T-helper 1 cell treated with Interleukin-12 subunit alpha and Interleukin-12 subunit beta and Interleukin-4 antibody, amounts not matched to agents 30 ng/mL and 1 ng/mL, for 36 hours (primary cell): Measurements from ENCODE around the gene LRRC61. TPM values are rescaled to one million over a fixed set of nuclear protein-coding genes. Genes with fewer than 3 reads are reported as not detected.
"Not testable (repeated sequence)": the region's sequence is repeated elsewhere in the genome, so short reads cannot be mapped to it uniquely, and the experiment has no call there.

Experiments
- intact Hi-C: fragments of 100-400 bp; cut with micrococcal nuclease; formaldehyde crosslinking; loops from one replicate; pipeline ENCODE4 v1.15.1; 2024
- total RNA-seq: library from RNA; stranded (reverse); gene quantifications from 2 replicates; pipeline ENCODE4 v1.2.3, GENCODE V29; 2022

LRRC61 gene
- total RNA-seq, 1 donor from 2014 or later: 40.2 TPM

DNA sequence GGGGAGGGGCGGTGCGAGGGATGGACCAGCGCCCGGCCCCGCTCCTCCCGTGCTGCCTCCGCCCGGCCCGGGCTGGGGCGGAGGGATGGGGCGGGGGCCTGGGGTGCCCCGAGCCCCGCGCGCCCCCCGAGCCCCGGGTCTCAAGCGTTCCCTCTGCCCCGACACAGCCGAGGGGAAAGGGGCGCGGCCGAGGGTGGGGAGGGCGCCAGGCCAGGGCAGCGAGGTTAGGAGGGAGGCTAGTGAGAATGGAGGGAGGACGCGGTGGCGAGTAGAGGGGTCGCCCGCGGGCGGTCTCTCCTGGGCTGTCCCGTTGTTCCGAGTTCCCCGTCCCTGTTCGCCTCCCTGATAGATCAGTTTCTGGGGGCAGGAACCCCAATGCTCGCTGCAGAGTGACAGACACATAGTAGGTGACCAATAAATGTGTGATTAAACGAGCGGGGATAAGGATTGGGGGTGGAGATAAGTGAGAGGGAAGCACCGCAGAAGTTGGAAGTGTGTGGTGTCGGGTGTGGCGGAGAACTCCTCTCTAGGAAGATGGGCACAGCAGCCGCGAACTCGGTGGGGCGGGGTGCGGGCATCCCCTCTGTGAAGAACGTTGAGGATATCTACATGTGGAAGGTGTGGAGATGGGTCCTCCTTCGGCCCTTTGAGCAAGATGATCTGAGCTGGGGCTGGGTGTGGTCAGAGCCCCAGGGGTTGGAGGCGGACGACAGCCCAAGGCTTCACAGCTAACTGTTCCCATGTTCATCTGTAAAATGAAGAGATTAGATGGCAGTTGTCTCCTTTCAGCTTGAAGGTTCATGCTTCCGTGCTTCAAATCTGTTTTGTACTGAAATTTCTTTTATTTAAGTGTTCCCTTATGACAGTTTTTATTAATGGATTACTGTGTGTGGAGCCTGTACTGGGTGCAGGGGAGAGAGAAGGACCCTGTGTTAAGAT, 56.6 kb downstream of the LRRC61 start:
- intact Hi-C loops: loop anchor here (1.0 to 10.0 kb wide), 11 partner anchors 22 to 705 kb away; partner anchors contain the start of genes ACTR3C, AGAP3, ATP6V0E2 and FASTK

- intact Hi-C loops: no loop called here
Observed at GRCh38 chr7:150380463-150380862, 57.3 kb downstream of the LRRC61 start.

DNA sequence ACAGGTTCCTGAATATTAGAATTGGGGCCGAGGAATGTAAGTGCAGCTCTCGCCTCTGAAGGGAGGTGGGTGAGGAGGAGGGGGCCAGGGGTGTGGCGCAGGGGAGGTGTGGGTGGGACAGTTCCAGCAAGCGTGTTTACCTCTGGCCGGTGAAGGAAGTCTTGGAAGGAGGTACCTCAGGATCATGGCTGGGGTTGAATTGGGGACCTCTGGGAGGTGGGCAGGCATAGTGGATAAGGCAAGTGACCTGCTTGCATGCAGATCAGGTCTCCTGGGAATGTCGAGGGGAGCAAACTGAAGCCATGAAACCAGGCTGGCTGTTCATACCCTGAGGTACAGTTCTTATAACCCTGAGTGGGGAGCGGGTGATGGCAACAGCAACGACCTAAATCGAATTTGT, 57.9 kb downstream of the LRRC61 start:
- intact Hi-C loops: no loop called here

- intact Hi-C loops: no loop called here
Observed at GRCh38 chr7:150381785-150382122, 58.6 kb downstream of the LRRC61 start.

DNA sequence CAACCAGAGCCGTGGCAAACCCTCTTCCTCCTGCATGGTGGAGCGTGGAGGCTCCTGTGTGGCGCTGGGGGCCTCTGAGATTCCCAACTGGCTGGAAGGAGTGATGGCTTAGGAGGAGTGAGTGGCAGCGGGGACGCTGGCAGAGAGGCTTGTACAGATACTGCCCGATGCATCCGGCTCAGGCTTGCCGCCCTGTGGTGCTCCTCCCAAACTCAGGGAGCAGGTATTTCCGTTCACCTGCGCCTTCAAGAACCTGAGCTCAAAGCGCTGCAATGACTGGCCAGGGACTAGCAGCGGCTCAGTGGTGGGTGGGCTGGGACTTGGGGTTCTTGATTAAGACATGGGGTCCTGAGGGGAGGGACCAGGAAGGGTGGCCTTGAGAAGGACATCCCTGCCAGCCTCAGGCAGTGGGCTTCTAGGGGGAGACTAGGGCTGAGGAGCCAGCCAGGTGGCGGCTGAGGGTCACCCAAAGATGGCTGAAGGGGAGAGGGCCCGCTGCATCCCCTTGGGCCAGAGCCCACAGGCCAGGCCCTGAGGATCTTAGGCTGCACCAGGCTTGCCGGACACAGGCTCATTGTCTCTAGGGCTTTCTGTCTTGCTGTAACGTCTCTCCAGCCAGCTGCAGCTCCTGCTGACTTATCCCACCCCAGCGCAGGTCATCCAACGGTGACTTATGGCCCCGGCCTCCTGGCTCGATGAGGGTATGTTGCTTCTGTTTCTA, 59.1 kb downstream of the LRRC61 start:
- intact Hi-C loops: no loop called here

GRCh38 chr7:150382844-150383225, 59.7 kb downstream of the LRRC61 start:
- intact Hi-C loops: no loop called here

DNA sequence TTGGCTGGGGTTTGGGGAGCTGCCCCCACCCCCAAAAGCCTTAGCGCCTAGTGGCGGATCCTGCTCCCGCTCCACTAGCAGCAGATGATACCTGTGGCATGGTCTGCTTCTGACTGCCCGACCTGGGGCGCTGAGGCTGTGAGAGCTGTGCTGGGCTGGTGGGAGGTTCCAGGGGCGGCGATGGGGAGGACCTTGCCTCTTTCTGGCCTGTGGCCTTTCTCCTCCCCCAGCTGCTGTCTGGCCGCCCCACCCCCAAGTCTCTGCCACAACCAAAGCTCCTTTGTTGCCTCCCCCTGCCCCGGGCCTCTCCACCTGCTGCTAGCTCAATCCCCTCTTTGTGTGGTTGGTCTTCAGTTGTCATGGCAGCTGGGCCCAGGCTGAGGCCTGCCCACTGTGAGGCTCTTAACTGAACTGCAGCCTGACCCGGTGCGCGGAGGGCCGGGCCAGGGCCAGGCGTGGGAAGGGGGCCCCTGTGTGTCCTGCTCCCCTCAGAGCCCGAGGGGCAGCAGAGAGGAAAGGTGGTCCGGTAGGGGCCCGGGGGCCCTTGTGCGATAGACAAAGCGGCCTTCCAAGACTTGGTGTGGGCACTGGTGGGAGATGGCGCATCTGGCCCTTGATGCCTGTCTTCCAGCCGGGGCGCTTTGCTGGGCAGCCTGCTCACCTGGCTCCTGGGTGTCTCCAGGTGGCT, 60.7 kb downstream of the LRRC61 start:
- intact Hi-C loops: no loop called here

- intact Hi-C loops: no loop called here
Observed at GRCh38 chr7:150384406-150385301, 61.5 kb downstream of the LRRC61 start.

DNA sequence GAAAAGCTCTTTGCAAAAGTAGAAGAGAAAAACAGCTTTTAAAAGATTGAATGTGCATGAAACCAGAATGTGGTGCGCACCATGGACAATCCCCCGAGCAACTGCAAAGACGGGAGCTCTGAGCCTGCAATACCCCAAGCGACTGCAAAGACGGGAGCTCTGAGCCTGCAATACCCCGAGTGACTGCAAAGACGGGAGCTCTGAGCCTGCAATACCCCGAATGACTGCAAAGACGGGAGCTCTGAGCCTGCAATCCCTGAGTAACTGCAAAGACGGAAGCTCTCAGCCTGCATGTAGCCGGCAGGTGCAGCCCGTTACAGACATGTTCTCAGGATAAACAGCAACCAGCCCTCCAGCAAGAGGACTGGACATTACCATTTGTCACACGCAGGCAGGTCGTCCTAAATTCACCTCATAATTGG, 62.2 kb downstream of the LRRC61 start:
- intact Hi-C loops: no loop called here

DNA sequence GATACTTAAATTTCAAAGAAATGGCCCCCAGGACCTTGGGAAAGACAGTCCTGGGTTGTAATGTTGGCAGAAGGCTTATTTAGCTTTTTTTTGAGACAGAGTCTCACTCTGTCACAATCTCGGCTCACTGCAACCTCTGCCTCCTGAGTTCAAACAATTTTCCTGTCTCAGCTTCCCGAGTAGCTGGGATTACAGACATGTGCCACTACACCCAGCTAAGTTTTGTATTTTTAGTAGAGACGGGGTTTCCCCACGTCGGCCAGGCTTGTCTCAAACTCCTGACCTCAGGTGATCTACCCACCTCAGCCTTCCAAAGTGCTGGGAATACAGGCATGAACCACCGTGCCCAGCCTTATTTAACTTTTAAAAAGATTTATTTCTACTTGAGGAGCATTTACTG, 62.7 kb downstream of the LRRC61 start:
- intact Hi-C loops: not testable (repeated sequence)

Other genes starting within 250 kb of the LRRC61 start
- gene ACTR3C, start 190 bp downstream of the LRRC61 start, total RNA-seq: 12.8 and 14.1 TPM in 2 replicates
- not detected in 2 replicates for gene RARRES2, start 18.3 kb downstream of the LRRC61 start, total RNA-seq
- 59.1 and 64.1 TPM in 2 replicates for gene REPIN1, start 45.5 kb downstream of the LRRC61 start, total RNA-seq
- gene ZNF775, start 56.0 kb downstream of the LRRC61 start, total RNA-seq: 6.2 and 6.3 TPM in 2 replicates
- gene GIMAP8, start 127.3 kb downstream of the LRRC61 start, total RNA-seq: 54.3 and 54.5 TPM in 2 replicates
- gene GIMAP7, start 191.5 kb downstream of the LRRC61 start, total RNA-seq: 291 and 306 TPM in 2 replicates
- 472 and 476 TPM in 2 replicates for gene GIMAP4, start 244.0 kb downstream of the LRRC61 start, total RNA-seq